NOMO-1 treated with dmso at 0.1 percent for 144 hours (cell line): ENCODE results near the gene PCCA.
"Not testable (repeated sequence)": the region's sequence is repeated elsewhere in the genome, so short reads cannot be mapped to it uniquely, and the experiment has no call there.

ENCODE experiments used
- DNase-seq: peaks from one replicate; lab custom pipeline; 2025; ENCODE audit not compliant: unreplicated experiment; lab: John Stamatoyannopoulos, UW

PCCA gene

GRCh38 chr13:100563779-100564178 is 474.9 kb downstream of the PCCA start:
- no peak for DNase-seq

- DNase-seq = no peak
Observed at GRCh38 chr13:100564444-100565223, 475.7 kb downstream of the PCCA start.

GRCh38 chr13:100565286-100565685 is 476.4 kb downstream of the PCCA start:
- DNase-seq = no peak

- no peak for DNase-seq
Observed at GRCh38 chr13:100566543-100566942, 477.6 kb downstream of the PCCA start.

- DNase-seq = peak; percentile 22
Observed at GRCh38 chr13:100573121-100573520, 484.2 kb downstream of the PCCA start.

- not testable (repeated sequence) for DNase-seq
Observed at GRCh38 chr13:100577239-100577638, 488.3 kb downstream of the PCCA start.
